Small intestine (tissue), 7 donors: ENCODE results near the gene RAB43. TPM values are rescaled to one million over a fixed set of nuclear protein-coding genes. Genes with fewer than 3 reads are reported as not detected.

Experiments used
- DNase-seq, 2 donors: peaks; one replicate each; pipeline versions ENCODE4 v3.0.0 to v3.0.0-alpha.2; 2013
- FAIRE-seq: peaks from 2 replicates; lab custom pipeline; 2012; peaks lifted over from hg19 to GRCh38; lab: Jason Lieb, UNC
- H3K27ac ChIP-seq, 3 donors: one replicate each; pipeline ENCODE4 v1.5.1; 2013; ENCODE audit warnings: low read length in 2 of 3, mild to moderate bottlenecking in 2 of 3, control low read depth in 1 of 3, inconsistent platforms in 1 of 3, low read depth in 1 of 3, moderate library complexity in 1 of 3
- H3K27me3 ChIP-seq, 3 donors: one replicate each; pipeline ENCODE4 v1.6.1; 2013; ENCODE audit warnings: low read length in 3 of 3, inconsistent platforms in 1 of 3; ENCODE audit not compliant: control insufficient read depth in 3 of 3, insufficient read depth in 3 of 3
- H3K36me3 ChIP-seq, 3 donors: one replicate each; pipeline ENCODE4 v1.6.1; 2013; ENCODE audit warnings: low read length in 3 of 3, inconsistent platforms in 1 of 3, low read depth in 1 of 3, mild to moderate bottlenecking in 1 of 3, moderate library complexity in 1 of 3; ENCODE audit not compliant: control insufficient read depth in 3 of 3, insufficient read depth in 2 of 3
- H3K4me1 ChIP-seq, 3 donors: one replicate each; pipeline ENCODE4 v1.6.1; 2013; ENCODE audit warnings: low read length in 2 of 3, inconsistent platforms in 1 of 3, low read depth in 1 of 3, mild to moderate bottlenecking in 1 of 3, moderate library complexity in 1 of 3; ENCODE audit not compliant: control insufficient read depth in 3 of 3, insufficient read depth in 2 of 3
- H3K4me3 ChIP-seq, 3 donors: one replicate each; pipeline ENCODE4 v1.5.1; 2013; ENCODE audit warnings: low read length in 3 of 3, control low read depth in 1 of 3, inconsistent platforms in 1 of 3, low read depth in 1 of 3, mild to moderate bottlenecking in 1 of 3, moderate library complexity in 1 of 3
- H3K9me3 ChIP-seq, 2 donors: one replicate each; pipeline ENCODE4 v1.6.1; 2013; ENCODE audit warnings: low read depth in 1 of 2, low read length in 1 of 2; ENCODE audit not compliant: control insufficient read depth in 2 of 2, insufficient read depth in 1 of 2
- WGBS, 3 donors: extraction: QIAGEN DNeasy Blood & Tissue Kit; methylation state at CpG; one replicate each; pipeline ENCODE4 v1.1.7; 2013; 5-methylcytosine and 5-hydroxymethylcytosine counted together
- polyA plus RNA-seq, 4 donors: library from polyadenylated mRNA; stranded (reverse) in 3 of 4; unstranded in 1 of 4; fragments of 200-250 nt in 3 of 4; fragments of 120-200 nt in 1 of 4; gene quantifications; one replicate each; pipeline versions ENCODE4 v1.2.1 to v1.2.3, GENCODE V29; 2013
- donor health status: healthy with polysubstance abuse.
- donor health status: control.
- donor health status: control.
- donor health status: Bipolar disorder and iron deficiency.
- donor health status: healthy.

RAB43 gene
- polyA plus RNA-seq, 4 donors = 3.4 to 15.0 (median 6.8) TPM

- Histone ChIP-seq H3K36me3 (no peaks in the 10 kb centered on the region), H3K4me1 (peaks cover 0 to 6% (median 0%) of the 10 kb centered on the region in 3 donors), H3K4me3 (no peak overlapping the region), H3K27ac (no peak overlapping the region), H3K27me3 (no peaks in the 10 kb centered on the region), H3K9me3 (no peaks in the 10 kb centered on the region)
- FAIRE-seq = no peak
- 30 to 49% (median 34%) methylated on average over 4 of the region's 4 CpGs for WGBS, 3 donors
- DNase-seq = peak in 1 of 2 donors; percentile 31
These were observed 63.0 kb downstream of the RAB43 start for GRCh38 chr3:129058441-129059200.

GRCh38 chr3:129057249-129057648 lies 64.4 kb downstream of the RAB43 start:
- H3K9me3 ChIP-seq = no peaks in the 10 kb centered on the region
- H3K4me1 ChIP-seq = peaks cover 0 to 14% (median 1%) of the 10 kb centered on the region in 3 donors
- H3K27me3 ChIP-seq = no peaks in the 10 kb centered on the region
- H3K4me3 ChIP-seq = no peak overlapping the region
- DNase-seq (no peak), FAIRE-seq (no peak)
- WGBS, 3 donors = 88 to 90% (median 90%) methylated on average over 4 of the region's 4 CpGs
- H3K27ac ChIP-seq = no peak overlapping the region
- no peaks in the 10 kb centered on the region for H3K36me3 ChIP-seq

GRCh38 chr3:129056451-129057173 lies 65.0 kb downstream of the RAB43 start:
- Histone ChIP-seq H3K9me3 (no peaks in the 10 kb centered on the region), H3K4me3 (no peak overlapping the region), H3K27ac (peak overlapping the region in 1 of 3 donors; percentile 23), H3K27me3 (no peaks in the 10 kb centered on the region), H3K4me1 (peaks cover 0 to 20% (median 3%) of the 10 kb centered on the region in 3 donors), H3K36me3 (no peaks in the 10 kb centered on the region)
- no peak for DNase-seq
- 37 to 60% (median 56%) methylated on average over 9 of the region's 9 CpGs for WGBS, 3 donors
- no peak for FAIRE-seq

GRCh38 chr3:129054605-129055104 lies 66.9 kb downstream of the RAB43 start:
- no peak overlapping the region for H3K4me3 ChIP-seq
- peaks cover 0 to 20% (median 3%) of the 10 kb centered on the region in 3 donors for H3K4me1 ChIP-seq
- H3K9me3 ChIP-seq = no peaks in the 10 kb centered on the region
- H3K27me3 ChIP-seq = no peaks in the 10 kb centered on the region
- peak overlapping the region in 1 of 3 donors; percentile 40 for H3K27ac ChIP-seq
- no peaks in the 10 kb centered on the region for H3K36me3 ChIP-seq
- 23 to 63% (median 29%) methylated on average over 3 of the region's 3 CpGs for WGBS, 3 donors
- peak; percentile 37 to 59 for DNase-seq
- no peak for FAIRE-seq

- FAIRE-seq = no peak
- H3K36me3 ChIP-seq = no peaks in the 10 kb centered on the region
- DNase-seq = peak; percentile 19 to 39
- H3K27ac ChIP-seq = no peak overlapping the region
- WGBS, 3 donors = 31 to 59% (median 39%) methylated on average over 6 of the region's 6 CpGs
- peaks cover 0 to 2% (median 0%) of the 10 kb centered on the region in 3 donors for H3K27me3 ChIP-seq
- peaks cover 0 to 20% (median 3%) of the 10 kb centered on the region in 3 donors for H3K4me1 ChIP-seq
- H3K9me3 ChIP-seq = no peaks in the 10 kb centered on the region
- H3K4me3 ChIP-seq = no peak overlapping the region
These were observed 68.9 kb downstream of the RAB43 start for GRCh38 chr3:129052675-129053074.

GRCh38 chr3:129051871-129052340 lies 69.7 kb downstream of the RAB43 start:
- peaks cover 0 to 20% (median 3%) of the 10 kb centered on the region in 3 donors for H3K4me1 ChIP-seq
- 15 to 47% (median 24%) methylated on average over 5 of the region's 5 CpGs for WGBS, 3 donors
- FAIRE-seq (no peak), DNase-seq (peak; percentile 16 to 27)
- no peaks in the 10 kb centered on the region for H3K9me3 ChIP-seq
- no peak overlapping the region for H3K4me3 ChIP-seq
- H3K36me3 ChIP-seq = no peaks in the 10 kb centered on the region
- H3K27ac ChIP-seq = peak overlapping the region in 2 of 3 donors; percentile 1 to 18
- H3K27me3 ChIP-seq = peaks cover 0 to 9% (median 0%) of the 10 kb centered on the region in 3 donors

- H3K27me3 ChIP-seq = peaks cover 4 to 20% (median 5%) of the 10 kb centered on the region in 3 donors
- WGBS, 3 donors = 80 to 89% (median 84%) methylated on average over 12 of the region's 12 CpGs
- no peaks in the 10 kb centered on the region for H3K9me3 ChIP-seq
- H3K27ac ChIP-seq = no peak overlapping the region
- FAIRE-seq = no peak
- H3K36me3 ChIP-seq = no peaks in the 10 kb centered on the region
- H3K4me1 ChIP-seq = peaks cover 0 to 20% (median 3%) of the 10 kb centered on the region in 3 donors
- no peak for DNase-seq
- H3K4me3 ChIP-seq = no peak overlapping the region
These were observed 70.9 kb downstream of the RAB43 start for GRCh38 chr3:129050556-129051295.

- H3K9me3 ChIP-seq = peaks cover 0 to 7% of the 10 kb centered on the region in 2 donors
- H3K36me3 ChIP-seq = no peaks in the 10 kb centered on the region
- H3K27ac ChIP-seq = no peak overlapping the region
- peaks cover 4 to 29% (median 5%) of the 10 kb centered on the region in 3 donors for H3K27me3 ChIP-seq
- WGBS, 3 donors = 70 to 90% (median 78%) methylated on average over 6 of the region's 6 CpGs
- FAIRE-seq (no peak), DNase-seq (no peak)
- H3K4me1 ChIP-seq = peaks cover 0 to 7% (median 3%) of the 10 kb centered on the region in 3 donors
- H3K4me3 ChIP-seq = no peak overlapping the region
These were observed 74.1 kb downstream of the RAB43 start for GRCh38 chr3:129047553-129047839.
